GM12878 (cell line): ENCODE data around the gene TGFBR3. TPM values are rescaled to one million over a fixed set of nuclear protein-coding genes. Genes with fewer than 3 reads are reported as not detected.

Experiments
- ATAC-seq: fragments of 200-7000 bp; cut with Tn5 transposase; 3 replicates; pipeline ENCODE4 v1.9.1; 2020; ENCODE audit warnings: mild to moderate bottlenecking, moderate library complexity
- BruUV-seq: library from RNA; stranded (reverse); fragments of 400-500 nt; replicated peaks from 2 replicates; lab custom pipeline; 2021; lab: Mats Ljungman, UMichigan
- CTCF ChIA-PET: fragments of 300-600 bp; sonication (Branson Sonifier 250); formaldehyde crosslinking; extraction: SDS; loops from one replicate; lab custom pipeline; 2021; ENCODE audit warnings: inconsistent platforms; lab: Yijun Ruan, JAX
- POLR2A ChIA-PET: fragments of 350-600 bp; formaldehyde crosslinking; extraction: SDS; loops from one replicate; lab custom pipeline; 2021; ENCODE audit warnings: inconsistent platforms; lab: Charles Lee
- RAD21 ChIA-PET: fragments of 300-600 bp; sonication (Branson Sonifier 250); formaldehyde crosslinking; loops from one replicate; lab custom pipeline; 2023; ENCODE audit warnings: antibody characterized with exemption; ENCODE audit not compliant: unreplicated experiment; lab: Charles Lee
- SMC1A ChIA-PET: fragments of 300-600 bp; sonication (Branson Sonifier 250); formaldehyde crosslinking; loops from one replicate; lab custom pipeline; 2023; ENCODE audit not compliant: unreplicated experiment, uncharacterized antibody; lab: Charles Lee
- DNase-seq: peaks from one replicate; pipeline ENCODE4 v3.0.0-alpha.2; 2011; ENCODE audit warnings: low read depth, low spot score
- FAIRE-seq: peaks from 3 replicates; lab custom pipeline; 2011; peaks lifted over from hg19 to GRCh38; lab: Jason Lieb, UNC
- H2AFZ ChIP-seq: 2 replicates; pipeline ENCODE4 v1.6.0; 2011; ENCODE audit warnings: low read depth, low read length, control low read depth; ENCODE audit not compliant: control insufficient read depth
- H3K27ac ChIP-seq: 2 replicates; pipeline ENCODE4 v1.5.1; 2011; ENCODE audit warnings: control low read depth; ENCODE audit not compliant: control insufficient read depth, insufficient read depth
- H3K27me3 ChIP-seq, 2 experiments: replicated peaks in 1 of 2; 2 replicates each; pipeline versions ENCODE4 v1.6.0 to v1.6.1; 2011; ENCODE audit warnings: low read length in 1 of 2; ENCODE audit not compliant: control insufficient read depth in 2 of 2, insufficient read depth in 2 of 2
- H3K36me3 ChIP-seq, 2 experiments: 2 replicates each; pipeline ENCODE4 v1.5.1; 2011; ENCODE audit warnings: low read length in 1 of 2; ENCODE audit not compliant: control insufficient read depth in 2 of 2, insufficient read depth in 2 of 2
- H3K4me1 ChIP-seq: 2 replicates; pipeline ENCODE4 v1.6.1; 2011; ENCODE audit warnings: mild to moderate bottlenecking, low read length, moderate library complexity, mixed read lengths; ENCODE audit not compliant: control insufficient read depth, insufficient read depth
- H3K4me2 ChIP-seq: 2 replicates; pipeline ENCODE4 v1.6.0; 2011; ENCODE audit warnings: control low read depth; ENCODE audit not compliant: control insufficient read depth, insufficient read depth
- H3K4me3 ChIP-seq: fragments of 200-600 bp; sonication (generic); 2 replicates; pipeline ENCODE4 v1.5.1; 2016
- H3K79me2 ChIP-seq: 2 replicates; pipeline ENCODE4 v1.6.0; 2011; ENCODE audit warnings: low read length; ENCODE audit not compliant: control insufficient read depth, insufficient read depth
- H3K9ac ChIP-seq: 2 replicates; pipeline ENCODE4 v1.8.0; 2011; ENCODE audit warnings: low read length, control low read depth, mixed read lengths; ENCODE audit not compliant: control insufficient read depth, insufficient read depth
- H3K9me3 ChIP-seq: replicated peaks from 3 replicates; pipeline ENCODE4 v1.5.1; 2011; ENCODE audit warnings: mild to moderate bottlenecking, low read length; ENCODE audit not compliant: control insufficient read depth, insufficient read depth
- H4K20me1 ChIP-seq: 2 replicates; pipeline ENCODE4 v1.6.0; 2011; ENCODE audit not compliant: control insufficient read depth, insufficient read depth
- CHD4 ChIP-seq: fragments of 200-600 bp; sonication (generic); IDR thresholded peaks from 2 replicates; pipeline ENCODE4 v1.6.1; 2016; ENCODE audit warnings: mild to moderate bottlenecking
- CREB1 ChIP-seq: IDR thresholded peaks from 2 replicates; pipeline ENCODE4 v1.6.1; 2012; ENCODE audit warnings: low read depth, mild to moderate bottlenecking, inconsistent platforms
- DPF2 ChIP-seq: fragments of 450-650 bp; IDR thresholded peaks from 2 replicates; pipeline ENCODE4 v1.6.1; 2017; ENCODE audit warnings: mild to moderate bottlenecking
- FOS ChIP-seq: IDR thresholded peaks from 3 replicates; pipeline ENCODE4 v1.6.1; 2011; ENCODE audit warnings: borderline replicate concordance; ENCODE audit not compliant: insufficient read length; ENCODE audit errors: extremely low read depth
- HDAC6 ChIP-seq: fragments of 200-600 bp; sonication (generic); IDR thresholded peaks from one replicate; pipeline ENCODE4 v1.8.0; 2017; ENCODE audit warnings: antibody characterized with exemption; ENCODE audit not compliant: unreplicated experiment
- MEF2A ChIP-seq: IDR thresholded peaks from 2 replicates; pipeline ENCODE4 v1.6.1; 2011; ENCODE audit warnings: low read depth, mild to moderate bottlenecking, low read length, moderate library complexity; ENCODE audit not compliant: insufficient read depth
- NFYB ChIP-seq: IDR thresholded peaks from 2 replicates; pipeline ENCODE4 v1.6.1; 2011; ENCODE audit warnings: low read depth, mild to moderate bottlenecking, low read length, improper control_type of control experiment, moderate library complexity; ENCODE audit not compliant: insufficient read depth
- POLR2AphosphoS2 ChIP-seq: IDR thresholded peaks from 2 replicates; pipeline ENCODE4 v1.6.1; 2011; ENCODE audit warnings: low read depth, mild to moderate bottlenecking, low read length, improper control_type of control experiment, moderate library complexity
- RAD21 ChIP-seq: IDR thresholded peaks from 2 replicates; pipeline ENCODE4 v1.6.1; 2011; ENCODE audit warnings: mild to moderate bottlenecking, low read depth, low read length, moderate library complexity; ENCODE audit not compliant: insufficient read depth
- RBBP5 ChIP-seq: fragments of 200-600 bp; sonication (generic); conservative IDR thresholded peaks from 2 replicates; pipeline ENCODE4 v1.6.1; 2016
- ZNF622 ChIP-seq: fragments of 450-650 bp; IDR thresholded peaks from 2 replicates; pipeline ENCODE4 v1.6.1; 2017; ENCODE audit warnings: mild to moderate bottlenecking, inconsistent platforms
- WGBS: methylation state at CpG from one replicate; pipeline ENCODE4 v1.1.6; 2016; ENCODE audit warnings: low lambda C conversion rate; ENCODE audit not compliant: insufficient replicate concordance, insufficient coverage; ENCODE audit errors: missing lambda C conversion rate; 5-methylcytosine and 5-hydroxymethylcytosine counted together
- in situ Hi-C: fragments of 300-500 bp; cut with MboI; formaldehyde crosslinking; loops from 9 replicates; pipeline ENCODE4 v1.14.3; 2018; ENCODE audit warnings: mixed read lengths
- intact Hi-C: fragments of 100-400 bp; cut with micrococcal nuclease; formaldehyde crosslinking; loops from one replicate; pipeline ENCODE4 v1.14.2; 2022; ENCODE audit not compliant: unreplicated experiment
- polyA plus RNA-seq, 11 experiments: library from polyadenylated mRNA; depleted of rRNA in 4 of 11; unstranded in 6 of 11; stranded (reverse) in 5 of 11; fragments of >200 nt; fragmentation: Nextera tagmentation in 4 of 11; fragmentation: Illumina TruSeq in 1 of 11; extraction: Ambion mirVana in 4 of 11; extraction: Trizol in 1 of 11; gene quantifications; 1 replicate in 1 of 11; 2 replicates in 10 of 11; pipeline versions ENCODE4 v1.2.1 to v1.2.3, GENCODE V29; 2011 to 2016; ENCODE audit warnings: inconsistent platforms in 2 of 11, missing spikeins in 2 of 11, low read depth in 1 of 11
- total RNA-seq, 4 experiments: library from RNA; depleted of rRNA in 3 of 4; stranded (reverse); fragments of >200 nt in 3 of 4; fragmentation: Illumina TruSeq in 1 of 4; extraction: Trizol in 1 of 4; gene quantifications; 2 replicates each; pipeline versions ENCODE4 v1.2.1 to v1.2.3, GENCODE V29; 2013 to 2021
- TF ChIP-seq, protein P1 (sequence below): IDR thresholded peaks from 2 replicates; pipeline ENCODE4 v1.6.1; 2012; ENCODE audit warnings: mild to moderate bottlenecking, low read depth, low read length
- TF ChIP-seq, protein P2 (sequence below): IDR thresholded peaks from 2 replicates; pipeline ENCODE4 v1.6.1; 2012; ENCODE audit warnings: low read length, inconsistent platforms
- TF ChIP-seq, protein P3 (sequence below): fragments of 450-650 bp; IDR thresholded peaks from 2 replicates; pipeline ENCODE4 v1.6.1; 2014; ENCODE audit warnings: mild to moderate bottlenecking
- TF ChIP-seq, protein P4 (sequence below): IDR thresholded peaks from 2 replicates; pipeline ENCODE4 v1.6.1; 2012; ENCODE audit warnings: low read depth, low read length, improper control_type of control experiment
- TF ChIP-seq, protein P5 (sequence below): IDR thresholded peaks from 2 replicates; pipeline ENCODE4 v1.6.1; 2012; ENCODE audit warnings: low read depth, low read length, improper control_type of control experiment
- TF ChIP-seq, protein P6 (sequence below): IDR thresholded peaks from 2 replicates; pipeline ENCODE4 v1.6.1; 2011; ENCODE audit warnings: borderline replicate concordance, low read depth, mild to moderate bottlenecking, moderate library complexity, low read length; ENCODE audit not compliant: insufficient read depth, poor library complexity, severe bottlenecking

TGFBR3 gene
- total and polyA plus RNA-seq, 10 of the 15 experiments (the other 5 are each of a cell fraction or from before 2014, with no cell fraction given), result 2.7 to 16.5 (median 12.6) TPM

DNA sequence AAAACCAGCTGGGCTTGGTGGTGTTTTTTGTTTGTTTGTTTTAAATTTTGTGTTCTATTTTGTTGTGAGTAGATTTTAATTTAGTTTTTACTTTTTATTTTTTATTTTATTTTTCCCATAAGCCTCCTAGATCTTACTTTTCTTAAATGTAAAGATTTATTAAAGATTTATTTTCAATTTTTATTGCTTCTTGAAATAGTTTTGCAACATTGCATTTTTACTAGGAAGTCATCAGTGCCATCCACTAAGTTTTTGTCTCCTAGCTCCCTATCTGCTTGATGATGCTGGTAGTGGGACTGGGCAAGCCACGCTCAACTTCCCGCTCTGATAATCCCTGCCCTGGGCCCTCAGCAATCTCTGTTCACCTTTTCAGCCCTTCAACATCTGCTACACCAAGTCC, 209.9 kb downstream of the TGFBR3 start:
- H3K79me2 ChIP-seq, result no peaks in the 10 kb centered on the region
- ChIA-PET CTCF (no interaction called here), SMC1A (no interaction called here), RAD21 (no interaction called here), POLR2A (no interaction called here)
- H3K4me2 ChIP-seq, result no peak overlapping the region
- no peak overlapping the region for H3K27ac ChIP-seq
- no peak for FAIRE-seq
- H2AFZ ChIP-seq, result no peak overlapping the region
- in situ Hi-C loops (no loop called here), intact Hi-C loops (no loop called here)
- 100% methylated on average over 2 of the region's 2 CpGs for WGBS
- H4K20me1 ChIP-seq, result no peaks in the 10 kb centered on the region
- no peaks in the 10 kb centered on the region for H3K27me3 ChIP-seq
- no peaks in the 10 kb centered on the region for H3K36me3 ChIP-seq
- H3K4me1 ChIP-seq, result no peaks in the 10 kb centered on the region; the same call in 1 of the 2 replicates
- ATAC-seq, result no peak
- no peaks in the 10 kb centered on the region; the same call in 2 of the 3 replicates for H3K9me3 ChIP-seq
- BruUV-seq, result no TSS peak
- no peak for DNase-seq
- no peak overlapping the region for H3K9ac ChIP-seq
- H3K4me3 ChIP-seq, result no peak overlapping the region
- no peak for TF ChIP-seq ZNF622
- TF ChIP-seq, protein P1, sequence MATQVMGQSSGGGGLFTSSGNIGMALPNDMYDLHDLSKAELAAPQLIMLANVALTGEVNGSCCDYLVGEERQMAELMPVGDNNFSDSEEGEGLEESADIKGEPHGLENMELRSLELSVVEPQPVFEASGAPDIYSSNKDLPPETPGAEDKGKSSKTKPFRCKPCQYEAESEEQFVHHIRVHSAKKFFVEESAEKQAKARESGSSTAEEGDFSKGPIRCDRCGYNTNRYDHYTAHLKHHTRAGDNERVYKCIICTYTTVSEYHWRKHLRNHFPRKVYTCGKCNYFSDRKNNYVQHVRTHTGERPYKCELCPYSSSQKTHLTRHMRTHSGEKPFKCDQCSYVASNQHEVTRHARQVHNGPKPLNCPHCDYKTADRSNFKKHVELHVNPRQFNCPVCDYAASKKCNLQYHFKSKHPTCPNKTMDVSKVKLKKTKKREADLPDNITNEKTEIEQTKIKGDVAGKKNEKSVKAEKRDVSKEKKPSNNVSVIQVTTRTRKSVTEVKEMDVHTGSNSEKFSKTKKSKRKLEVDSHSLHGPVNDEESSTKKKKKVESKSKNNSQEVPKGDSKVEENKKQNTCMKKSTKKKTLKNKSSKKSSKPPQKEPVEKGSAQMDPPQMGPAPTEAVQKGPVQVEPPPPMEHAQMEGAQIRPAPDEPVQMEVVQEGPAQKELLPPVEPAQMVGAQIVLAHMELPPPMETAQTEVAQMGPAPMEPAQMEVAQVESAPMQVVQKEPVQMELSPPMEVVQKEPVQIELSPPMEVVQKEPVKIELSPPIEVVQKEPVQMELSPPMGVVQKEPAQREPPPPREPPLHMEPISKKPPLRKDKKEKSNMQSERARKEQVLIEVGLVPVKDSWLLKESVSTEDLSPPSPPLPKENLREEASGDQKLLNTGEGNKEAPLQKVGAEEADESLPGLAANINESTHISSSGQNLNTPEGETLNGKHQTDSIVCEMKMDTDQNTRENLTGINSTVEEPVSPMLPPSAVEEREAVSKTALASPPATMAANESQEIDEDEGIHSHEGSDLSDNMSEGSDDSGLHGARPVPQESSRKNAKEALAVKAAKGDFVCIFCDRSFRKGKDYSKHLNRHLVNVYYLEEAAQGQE, result no peak
- TF ChIP-seq, protein P2, sequence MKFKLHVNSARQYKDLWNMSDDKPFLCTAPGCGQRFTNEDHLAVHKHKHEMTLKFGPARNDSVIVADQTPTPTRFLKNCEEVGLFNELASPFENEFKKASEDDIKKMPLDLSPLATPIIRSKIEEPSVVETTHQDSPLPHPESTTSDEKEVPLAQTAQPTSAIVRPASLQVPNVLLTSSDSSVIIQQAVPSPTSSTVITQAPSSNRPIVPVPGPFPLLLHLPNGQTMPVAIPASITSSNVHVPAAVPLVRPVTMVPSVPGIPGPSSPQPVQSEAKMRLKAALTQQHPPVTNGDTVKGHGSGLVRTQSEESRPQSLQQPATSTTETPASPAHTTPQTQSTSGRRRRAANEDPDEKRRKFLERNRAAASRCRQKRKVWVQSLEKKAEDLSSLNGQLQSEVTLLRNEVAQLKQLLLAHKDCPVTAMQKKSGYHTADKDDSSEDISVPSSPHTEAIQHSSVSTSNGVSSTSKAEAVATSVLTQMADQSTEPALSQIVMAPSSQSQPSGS, result no peak
- TF ChIP-seq, protein P3, sequence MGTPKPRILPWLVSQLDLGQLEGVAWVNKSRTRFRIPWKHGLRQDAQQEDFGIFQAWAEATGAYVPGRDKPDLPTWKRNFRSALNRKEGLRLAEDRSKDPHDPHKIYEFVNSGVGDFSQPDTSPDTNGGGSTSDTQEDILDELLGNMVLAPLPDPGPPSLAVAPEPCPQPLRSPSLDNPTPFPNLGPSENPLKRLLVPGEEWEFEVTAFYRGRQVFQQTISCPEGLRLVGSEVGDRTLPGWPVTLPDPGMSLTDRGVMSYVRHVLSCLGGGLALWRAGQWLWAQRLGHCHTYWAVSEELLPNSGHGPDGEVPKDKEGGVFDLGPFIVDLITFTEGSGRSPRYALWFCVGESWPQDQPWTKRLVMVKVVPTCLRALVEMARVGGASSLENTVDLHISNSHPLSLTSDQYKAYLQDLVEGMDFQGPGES, result no peak
- no peak for TF ChIP-seq CREB1
- TF ChIP-seq, protein P4, sequence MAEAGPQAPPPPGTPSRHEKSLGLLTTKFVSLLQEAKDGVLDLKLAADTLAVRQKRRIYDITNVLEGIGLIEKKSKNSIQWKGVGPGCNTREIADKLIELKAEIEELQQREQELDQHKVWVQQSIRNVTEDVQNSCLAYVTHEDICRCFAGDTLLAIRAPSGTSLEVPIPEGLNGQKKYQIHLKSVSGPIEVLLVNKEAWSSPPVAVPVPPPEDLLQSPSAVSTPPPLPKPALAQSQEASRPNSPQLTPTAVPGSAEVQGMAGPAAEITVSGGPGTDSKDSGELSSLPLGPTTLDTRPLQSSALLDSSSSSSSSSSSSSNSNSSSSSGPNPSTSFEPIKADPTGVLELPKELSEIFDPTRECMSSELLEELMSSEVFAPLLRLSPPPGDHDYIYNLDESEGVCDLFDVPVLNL, result no peak
- TF ChIP-seq MEF2A, result no peak
- no peak for TF ChIP-seq FOS
- no peak for TF ChIP-seq RBBP5
- no peak for TF ChIP-seq RAD21
- TF ChIP-seq, protein P5, sequence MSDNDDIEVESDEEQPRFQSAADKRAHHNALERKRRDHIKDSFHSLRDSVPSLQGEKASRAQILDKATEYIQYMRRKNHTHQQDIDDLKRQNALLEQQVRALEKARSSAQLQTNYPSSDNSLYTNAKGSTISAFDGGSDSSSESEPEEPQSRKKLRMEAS, result no peak
- no peak for TF ChIP-seq POLR2AphosphoS2
- TF ChIP-seq, protein P6, sequence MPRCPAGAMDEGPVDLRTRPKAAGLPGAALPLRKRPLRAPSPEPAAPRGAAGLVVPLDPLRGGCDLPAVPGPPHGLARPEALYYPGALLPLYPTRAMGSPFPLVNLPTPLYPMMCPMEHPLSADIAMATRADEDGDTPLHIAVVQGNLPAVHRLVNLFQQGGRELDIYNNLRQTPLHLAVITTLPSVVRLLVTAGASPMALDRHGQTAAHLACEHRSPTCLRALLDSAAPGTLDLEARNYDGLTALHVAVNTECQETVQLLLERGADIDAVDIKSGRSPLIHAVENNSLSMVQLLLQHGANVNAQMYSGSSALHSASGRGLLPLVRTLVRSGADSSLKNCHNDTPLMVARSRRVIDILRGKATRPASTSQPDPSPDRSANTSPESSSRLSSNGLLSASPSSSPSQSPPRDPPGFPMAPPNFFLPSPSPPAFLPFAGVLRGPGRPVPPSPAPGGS, result no peak
- no peak for TF ChIP-seq HDAC6
- no peak for TF ChIP-seq CHD4
- no peak for TF ChIP-seq NFYB
- TF ChIP-seq DPF2, result no peak
